Heart left ventricle (tissue), 16 donors: ENCODE results near the gene MPPE1. TPM values are rescaled to one million over a fixed set of nuclear protein-coding genes. Genes with fewer than 3 reads are reported as not detected.

Source experiments
- ATAC-seq, 4 donors: fragments of 200-7000 bp; cut with Tn5 transposase; one replicate each; pipeline ENCODE4 v1.9.1; 2020 to 2022; ENCODE audit warnings: moderate library complexity in 4 of 4, mild to moderate bottlenecking in 3 of 4, moderate number of reproducible peaks in 1 of 4
- DNase-seq, 5 donors: peaks; one replicate each; pipeline ENCODE4 v3.0.0-alpha.2; 2020
- H3K27ac ChIP-seq, 12 donors: fragments of 200-600 bp; sonication (generic) in 4 of 12; one replicate each; pipeline versions ENCODE4 v1.5.0 to v1.8.0; 2016 to 2022; ENCODE audit warnings: mild to moderate bottlenecking in 2 of 12
- H3K27me3 ChIP-seq, 9 donors: fragments of 200-600 bp; sonication (generic) in 2 of 9; one replicate each; pipeline versions ENCODE4 v1.5.1 to v1.8.0; 2016 to 2022; ENCODE audit warnings: mild to moderate bottlenecking in 3 of 9
- H3K36me3 ChIP-seq, 9 donors: fragments of 200-600 bp; sonication (generic) in 2 of 9; one replicate each; pipeline versions ENCODE4 v1.5.0 to v1.8.0; 2018 to 2022; ENCODE audit warnings: mild to moderate bottlenecking in 2 of 9
- H3K4me1 ChIP-seq, 12 donors: fragments of 200-600 bp; sonication (generic) in 4 of 12; one replicate each; pipeline versions ENCODE4 v1.5.0 to v1.8.0; 2016 to 2022; ENCODE audit warnings: mild to moderate bottlenecking in 3 of 12
- H3K4me3 ChIP-seq, 12 donors: fragments of 200-600 bp; sonication (generic) in 4 of 12; one replicate each; pipeline versions ENCODE4 v1.5.0 to v1.8.0; 2017 to 2022; ENCODE audit warnings: mild to moderate bottlenecking in 9 of 12, moderate library complexity in 4 of 12
- H3K9me3 ChIP-seq, 12 donors: fragments of 200-600 bp; sonication (generic) in 4 of 12; one replicate each; pipeline versions ENCODE4 v1.5.0 to v1.8.0; 2016 to 2022; ENCODE audit warnings: mild to moderate bottlenecking in 1 of 12
- POLR2A ChIP-seq, 2 donors: fragments of 450-650 bp; IDR thresholded peaks; one replicate each; pipeline ENCODE4 v1.6.1; 2017; ENCODE audit warnings: antibody characterized with exemption in 2 of 2, mild to moderate bottlenecking in 2 of 2, moderate library complexity in 2 of 2
- WGBS, 4 donors: extraction: QIAGEN DNeasy Blood & Tissue Kit in 2 of 4; methylation state at CpG; one replicate each; pipeline versions ENCODE4 v1.1.5 to v1.1.7; 2013 to 2018; 5-methylcytosine and 5-hydroxymethylcytosine counted together
- intact Hi-C, 10 donors: fragments of 100-400 bp; cut with DNase I; formaldehyde crosslinking; loops; one replicate each; pipeline versions ENCODE4 v1.11.1 to v1.14.2; 2022
- polyA plus RNA-seq, 2 donors: library from polyadenylated mRNA; stranded (reverse); fragments of 200-250 nt; gene quantifications; one replicate each; pipeline ENCODE4 v1.2.3, GENCODE V29; 2013
- total RNA-seq, 9 donors: library from RNA; depleted of rRNA in 2 of 9; stranded (reverse); fragments of >200 nt in 2 of 9; fragmentation: NEBNext Ultra II Directional in 3 of 9; extraction: Animal tissue kit (Norgen Biotek cat#: 25700) in 3 of 9; gene quantifications; one replicate each; pipeline versions ENCODE4 v1.1.0 to v1.2.4, GENCODE V29; 2016 to 2023
- TF ChIP-seq, protein P1 (sequence below), 12 donors: fragments of 200-600 bp; sonication (generic) in 4 of 12; IDR thresholded peaks; one replicate each; pipeline versions ENCODE4 v1.5.0 to v1.8.0; 2018 to 2022; ENCODE audit warnings: antibody characterized with exemption in 12 of 12, mild to moderate bottlenecking in 5 of 12
- donor health status: ischemic (EF 13 %, LVEDD 7.1; RV severe dilation, severe dysfunction).
- donor health status: healthy with polysubstance abuse.
- donor health status: DM: no; HTN: yes; CAD: no.
- donor health status: DM: no; HTN: no; CAD: no.
- donor health status: ischemic (EF 25% LVEDD 6.9; RV normal size, moderate dysfunction).
- donor health status: ischemic (EF 25% LVEDD 5.7; RV mildly dilated, moderate dysfunction).
- donor health status: healthy.
- donor health status: DM: yes; HTN: yes; CAD: no.
- donor health status: ischemic (EF 35%, LVEDD 5.7; RV mildly dilated, moderate dysfunction).
- donor health status: nonischemic (EF 11% LVEDD 7.7; RV severe dilation, severe dysfunction).
- donor health status: DM: yes; HTN: yes; CAD: no.
- donor health status: PGD.
- donor health status: ischemic (EF 29% LVEDD 5.4; RV normal size, mild dysfunction).
- donor health status: nonischemic (EF 23%, LVEDD 6.1; RV moderate dilation, normal function).

The MPPE1 gene
- total and polyA plus RNA-seq, 11 donors, result 17.8 to 45.5 (median 29.6) TPM

DNA sequence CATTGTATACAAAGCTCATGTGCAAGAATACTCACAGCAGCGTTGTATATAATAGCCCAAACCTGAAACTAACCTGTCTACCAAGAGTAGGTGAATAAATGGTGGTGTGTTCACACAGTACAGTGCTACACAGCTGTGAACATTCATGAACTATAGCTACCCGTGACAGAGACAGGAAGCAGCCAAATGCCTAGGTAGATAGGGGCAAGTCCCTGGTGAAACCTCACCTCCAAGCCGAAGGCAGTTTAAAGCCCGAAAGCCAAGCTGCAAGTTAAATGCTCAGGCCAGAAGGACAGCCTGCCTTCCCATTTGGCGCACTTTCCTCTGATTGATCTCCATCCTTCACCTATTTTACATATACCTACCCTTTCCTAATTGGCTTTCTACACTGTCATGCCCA, 36.7 kb upstream of the MPPE1 start:
- intact Hi-C loops, result loop anchor here in 5 of 10 donors (2.0 to 5.0 kb wide), 4 partner anchors 38 to 212 kb away; partner anchors contain the start of gene IMPA2 (in 3 of the 5)
- H3K27ac ChIP-seq, result no peak overlapping the region
- DNase-seq, result no peak
- H3K27me3 ChIP-seq, result no peaks in the 10 kb centered on the region
- no peak for TF ChIP-seq POLR2A (IDR thresholded peaks at IDR 0.05)
- TF ChIP-seq, protein P1, sequence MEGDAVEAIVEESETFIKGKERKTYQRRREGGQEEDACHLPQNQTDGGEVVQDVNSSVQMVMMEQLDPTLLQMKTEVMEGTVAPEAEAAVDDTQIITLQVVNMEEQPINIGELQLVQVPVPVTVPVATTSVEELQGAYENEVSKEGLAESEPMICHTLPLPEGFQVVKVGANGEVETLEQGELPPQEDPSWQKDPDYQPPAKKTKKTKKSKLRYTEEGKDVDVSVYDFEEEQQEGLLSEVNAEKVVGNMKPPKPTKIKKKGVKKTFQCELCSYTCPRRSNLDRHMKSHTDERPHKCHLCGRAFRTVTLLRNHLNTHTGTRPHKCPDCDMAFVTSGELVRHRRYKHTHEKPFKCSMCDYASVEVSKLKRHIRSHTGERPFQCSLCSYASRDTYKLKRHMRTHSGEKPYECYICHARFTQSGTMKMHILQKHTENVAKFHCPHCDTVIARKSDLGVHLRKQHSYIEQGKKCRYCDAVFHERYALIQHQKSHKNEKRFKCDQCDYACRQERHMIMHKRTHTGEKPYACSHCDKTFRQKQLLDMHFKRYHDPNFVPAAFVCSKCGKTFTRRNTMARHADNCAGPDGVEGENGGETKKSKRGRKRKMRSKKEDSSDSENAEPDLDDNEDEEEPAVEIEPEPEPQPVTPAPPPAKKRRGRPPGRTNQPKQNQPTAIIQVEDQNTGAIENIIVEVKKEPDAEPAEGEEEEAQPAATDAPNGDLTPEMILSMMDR (IDR thresholded peaks at IDR 0.05), result no peak
- peaks cover 0 to 22% (median 13%) of the 10 kb centered on the region in 12 donors for H3K4me1 ChIP-seq
- H3K9me3 ChIP-seq, result no peaks in the 10 kb centered on the region
- WGBS, 4 donors, result 83 to 95% (median 89%) methylated on average over 5 of the region's 5 CpGs
- no peaks in the 10 kb centered on the region for H3K36me3 ChIP-seq
- no peak overlapping the region for H3K4me3 ChIP-seq
- ATAC-seq, result no peak

DNA sequence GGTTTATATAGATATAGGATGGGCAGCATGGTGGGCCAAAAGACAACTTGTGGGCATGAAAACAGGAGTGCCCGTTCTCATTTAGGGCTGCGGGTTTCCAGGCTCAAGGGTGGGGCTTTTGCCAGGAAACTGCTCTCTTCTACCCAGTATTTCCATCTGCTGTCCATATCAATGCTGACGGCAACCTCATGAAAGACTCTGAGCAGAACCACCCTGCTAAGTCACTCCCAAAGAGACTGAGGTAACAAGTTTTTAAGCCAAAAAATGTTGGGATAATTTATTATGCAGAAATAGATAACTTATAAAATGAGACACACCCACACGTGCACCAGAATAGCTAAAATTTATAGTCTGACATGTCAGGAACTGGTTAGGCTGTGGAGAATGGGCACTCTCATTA, 36.1 kb upstream of the MPPE1 start:
- intact Hi-C loops, result loop anchor here in 3 of 10 donors (2.0 to 5.0 kb wide), 3 partner anchors 47 to 212 kb away; no protein-coding TSS in a partner anchor
- H3K9me3 ChIP-seq, result no peaks in the 10 kb centered on the region
- H3K4me1 ChIP-seq, result peaks cover 0 to 22% (median 13%) of the 10 kb centered on the region in 12 donors
- WGBS, 4 donors, result 78 to 95% (median 91%) methylated on average over 4 of the region's 4 CpGs
- DNase-seq (no peak), ATAC-seq (no peak)
- no peak overlapping the region for H3K27ac ChIP-seq
- no peak overlapping the region for H3K4me3 ChIP-seq
- no peaks in the 10 kb centered on the region for H3K27me3 ChIP-seq
- TF ChIP-seq, protein P1 (IDR thresholded peaks at IDR 0.05), result no peak
- no peak for TF ChIP-seq POLR2A (IDR thresholded peaks at IDR 0.05)
- no peaks in the 10 kb centered on the region for H3K36me3 ChIP-seq

DNA sequence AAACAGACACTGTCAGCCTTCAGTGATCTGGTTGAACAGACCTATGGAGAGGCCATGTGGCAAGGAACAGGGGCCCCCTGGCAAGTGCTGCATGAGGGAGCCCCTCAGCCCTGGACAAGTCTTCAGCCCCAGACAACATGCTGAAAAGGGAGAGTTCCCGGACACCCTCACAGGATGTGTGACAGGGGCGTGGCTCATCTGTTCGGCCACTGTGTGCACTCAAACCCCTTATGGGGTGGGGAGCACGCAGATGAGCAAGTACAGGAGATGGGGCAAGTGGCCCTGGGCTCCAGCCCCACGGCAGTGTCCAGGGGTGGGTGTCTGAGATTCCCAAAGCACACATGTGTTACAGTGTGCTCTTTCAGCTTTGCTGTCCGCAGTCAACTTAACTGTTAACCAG, 35.4 kb upstream of the MPPE1 start:
- TF ChIP-seq POLR2A (IDR thresholded peaks at IDR 0.05), result no peak
- TF ChIP-seq, protein P1 (IDR thresholded peaks at IDR 0.05), result no peak
- H3K27ac ChIP-seq, result no peak overlapping the region
- WGBS, 4 donors, result 83 to 90% (median 86%) methylated on average over 4 to 6 of the region's 6 CpGs

DNA sequence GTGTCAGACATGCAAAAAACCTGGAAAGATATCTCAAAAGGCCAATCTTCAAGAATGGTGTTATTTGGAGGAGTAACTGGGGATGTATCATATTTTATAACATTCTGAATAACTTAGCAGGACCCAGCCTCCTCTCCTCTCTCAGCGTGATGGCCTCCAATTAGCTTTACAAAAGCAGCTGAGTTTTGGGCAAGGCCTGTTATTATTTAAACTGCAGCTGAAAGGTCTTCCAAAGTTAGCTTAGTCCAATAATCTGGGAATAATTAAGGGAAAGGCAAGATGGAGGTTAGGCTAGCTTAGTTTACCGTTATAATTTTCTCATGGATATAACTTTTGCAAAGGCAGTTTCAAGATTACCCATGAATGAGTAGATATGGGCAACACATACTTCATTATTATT, 32.8 kb upstream of the MPPE1 start:
- WGBS, 4 donors, result 84 to 94% (median 92%) methylated on average over 2 of the region's 2 CpGs
- no peak for DNase-seq
- no peak for TF ChIP-seq POLR2A (IDR thresholded peaks at IDR 0.05)
- TF ChIP-seq, protein P1 (IDR thresholded peaks at IDR 0.05), result no peak

More for the DNA sequence above, 35.4 kb upstream of the MPPE1 start:
- Histone ChIP-seq H3K9me3 (no peaks in the 10 kb centered on the region), H3K4me3 (no peak overlapping the region), H3K4me1 (peaks cover 0 to 22% (median 13%) of the 10 kb centered on the region in 12 donors), H3K27me3 (no peaks in the 10 kb centered on the region), H3K36me3 (no peaks in the 10 kb centered on the region)
- ATAC-seq (no peak), DNase-seq (no peak)
- intact Hi-C loops, result loop anchor here in 2 of 10 donors (5.0 kb wide), 2 partner anchors 94 to 211 kb away; no protein-coding TSS in a partner anchor

More for the DNA sequence above, 32.8 kb upstream of the MPPE1 start:
- H3K36me3 ChIP-seq, result no peaks in the 10 kb centered on the region
- no peaks in the 10 kb centered on the region for H3K27me3 ChIP-seq
- no peak for ATAC-seq
- intact Hi-C loops, result loop anchor here in 2 of 10 donors (5.0 kb wide), 2 partner anchors 96 to 209 kb away; no protein-coding TSS in a partner anchor
- H3K4me3 ChIP-seq, result no peak overlapping the region
- H3K9me3 ChIP-seq, result no peaks in the 10 kb centered on the region
- peaks cover 0 to under 1% (median 0%) of the 10 kb centered on the region in 12 donors for H3K4me1 ChIP-seq
- no peak overlapping the region for H3K27ac ChIP-seq
